CD4-positive, CD25-positive, alpha-beta regulatory T cell (primary cell): ENCODE results near the gene MYLK2. TPM values are rescaled to one million over a fixed set of nuclear protein-coding genes. Genes with fewer than 3 reads are reported as not detected.

Experiments used
- ATAC-seq, 2 donors: fragments of 150-1000 bp; cut with Tn5 transposase; one replicate each; pipeline ENCODE4 v1.10.0; 2021; ENCODE audit warnings: low read depth in 2 of 2, moderate number of reproducible peaks in 2 of 2, moderate library complexity in 1 of 2
- DNase-seq, 3 donors: peaks; one replicate each; pipeline versions ENCODE4 v3.0.0 to v3.0.0-alpha.2; 2012 to 2022; ENCODE audit warnings: mixed read lengths in 1 of 3
- H3K27ac ChIP-seq: one replicate; pipeline ENCODE4 v1.7.0; 2013; ENCODE audit warnings: mild to moderate bottlenecking, low read length; ENCODE audit not compliant: insufficient read depth, poor library complexity, severe bottlenecking
- H3K27me3 ChIP-seq: one replicate; pipeline ENCODE4 v1.7.0; 2013; ENCODE audit warnings: low read length; ENCODE audit not compliant: control insufficient read depth, insufficient read depth
- H3K36me3 ChIP-seq: one replicate; pipeline ENCODE4 v1.7.0; 2013; ENCODE audit warnings: mild to moderate bottlenecking, low read length, moderate library complexity; ENCODE audit not compliant: control insufficient read depth, insufficient read depth
- H3K4me1 ChIP-seq: 2 replicates; pipeline ENCODE4 v1.7.0; 2013; ENCODE audit warnings: mild to moderate bottlenecking, low read length; ENCODE audit not compliant: insufficient read depth, control insufficient read depth, poor library complexity, severe bottlenecking
- H3K4me3 ChIP-seq: one replicate; pipeline ENCODE4 v1.7.0; 2013; ENCODE audit warnings: low read depth, mild to moderate bottlenecking, low read length, moderate library complexity
- H3K9me3 ChIP-seq, 2 experiments: 1 replicate in 1 of 2; 2 replicates in 1 of 2; pipeline ENCODE4 v1.7.0; 2013; ENCODE audit warnings: low read length in 2 of 2, mild to moderate bottlenecking in 1 of 2, moderate library complexity in 1 of 2; ENCODE audit not compliant: control insufficient read depth in 2 of 2
- H3K27ac Mint-ChIP-seq, 3 donors: one replicate each; pipeline ENCODE4 v1.8.0; 2020 to 2022; ENCODE audit warnings: mild to moderate bottlenecking in 3 of 3, mixed read lengths in 3 of 3, moderate library complexity in 2 of 3
- H3K27me3 Mint-ChIP-seq: one replicate; pipeline ENCODE4 v1.8.0; 2022; ENCODE audit warnings: mild to moderate bottlenecking, mixed read lengths
- H3K36me3 Mint-ChIP-seq: one replicate; pipeline ENCODE4 v1.8.0; 2020; ENCODE audit warnings: mixed read lengths
- H3K4me1 Mint-ChIP-seq, 4 donors: one replicate each; pipeline ENCODE4 v1.8.0; 2020 to 2022; ENCODE audit warnings: mixed read lengths in 4 of 4, mild to moderate bottlenecking in 1 of 4
- H3K4me3 Mint-ChIP-seq, 4 donors: one replicate each; pipeline ENCODE4 v1.8.0; 2020 to 2022; ENCODE audit warnings: mild to moderate bottlenecking in 4 of 4, mixed read lengths in 4 of 4, moderate library complexity in 3 of 4
- H3K9me3 Mint-ChIP-seq, 7 donors: one replicate each; pipeline ENCODE4 v1.8.0; 2020 to 2022; ENCODE audit warnings: mixed read lengths in 7 of 7, mild to moderate bottlenecking in 3 of 7, moderate library complexity in 2 of 7
- polyA plus RNA-seq, 4 donors: library from polyadenylated mRNA; unstranded; fragments of 300-500 nt; fragmentation: Illumina TruSeq; gene quantifications; one replicate each; pipeline ENCODE4 v1.2.3, GENCODE V29; 2021
- total RNA-seq: library from RNA; stranded (reverse); gene quantifications from one replicate; pipeline ENCODE4 v1.2.3, GENCODE V29; 2022

The MYLK2 gene
- total and polyA plus RNA-seq, 5 donors from 2014 or later, result not detected

DNA sequence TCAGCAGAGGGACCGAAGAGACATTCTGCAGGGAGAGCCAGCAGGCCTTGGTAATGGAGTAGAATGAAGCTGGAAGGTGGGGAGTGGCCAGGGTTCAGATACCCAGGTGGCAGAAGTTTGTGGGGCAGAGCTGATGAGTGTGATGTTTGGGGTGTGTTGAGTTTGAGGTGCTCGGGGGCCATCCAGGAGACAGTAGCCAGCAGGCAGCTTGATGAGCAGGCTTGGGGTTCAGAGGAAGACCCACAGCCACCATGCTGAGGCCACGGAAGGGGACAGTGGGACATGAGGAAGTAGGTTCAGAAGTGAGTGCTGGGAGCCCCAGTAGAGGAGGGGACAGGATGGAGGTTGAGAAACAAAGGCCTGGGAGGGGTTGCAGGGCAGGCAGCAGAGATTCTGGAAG lies 37.4 kb downstream of the MYLK2 start:
- Histone ChIP-seq H3K9me3 (no peaks in the 10 kb centered on the region), H3K4me1 (peaks cover 13% of the 10 kb centered on the region), H3K27me3 (peaks cover 21% of the 10 kb centered on the region), H3K4me3 (no peak overlapping the region), H3K27ac (no peak overlapping the region), H3K36me3 (no peaks in the 10 kb centered on the region)
- Mint-ChIP-seq H3K4me1 (peaks cover 0 to 8% (median 0%) of the 10 kb centered on the region in 4 donors), H3K27me3 (peaks cover 34% of the 10 kb centered on the region), H3K36me3 (no peaks in the 10 kb centered on the region), H3K4me3 (no peak overlapping the region), H3K9me3 (peaks cover 0 to 2% (median 0%) of the 10 kb centered on the region in 7 donors), H3K27ac (no peak overlapping the region)
- no peak for ATAC-seq
- no peak for DNase-seq

GRCh38 chr20:31857861-31858759 lies 39.0 kb downstream of the MYLK2 start:
- H3K9me3 ChIP-seq, result no peaks in the 10 kb centered on the region
- peaks cover 13% of the 10 kb centered on the region for H3K4me1 ChIP-seq
- ATAC-seq (no peak), DNase-seq (peak in 1 of 3 donors; percentile 26)
- peaks cover 0 to 19% (median 2%) of the 10 kb centered on the region in 4 donors for H3K4me1 Mint-ChIP-seq
- peaks cover 38% of the 10 kb centered on the region for H3K27me3 Mint-ChIP-seq
- H3K36me3 Mint-ChIP-seq, result no peaks in the 10 kb centered on the region
- H3K9me3 Mint-ChIP-seq, result peaks cover 0 to 2% (median 0%) of the 10 kb centered on the region in 7 donors
- H3K4me3 Mint-ChIP-seq, result peak overlapping the region in 1 of 4 donors; percentile 33
- H3K27ac Mint-ChIP-seq, result peak overlapping the region in 1 of 3 donors; percentile 46
- no peak overlapping the region for H3K4me3 ChIP-seq
- H3K36me3 ChIP-seq, result no peaks in the 10 kb centered on the region
- H3K27ac ChIP-seq, result no peak overlapping the region
- H3K27me3 ChIP-seq, result peaks cover 21% of the 10 kb centered on the region

GRCh38 chr20:31858760-31859083 lies 39.6 kb downstream of the MYLK2 start:
- Histone ChIP-seq H3K27ac (no peak overlapping the region), H3K9me3 (no peaks in the 10 kb centered on the region), H3K36me3 (no peaks in the 10 kb centered on the region), H3K27me3 (peaks cover 21% of the 10 kb centered on the region), H3K4me1 (peaks cover 13% of the 10 kb centered on the region), H3K4me3 (no peak overlapping the region)
- Mint-ChIP-seq H3K9me3 (peaks cover 0 to 2% (median 0%) of the 10 kb centered on the region in 7 donors), H3K4me1 (peaks cover 0 to 20% (median 2%) of the 10 kb centered on the region in 4 donors), H3K4me3 (no peak overlapping the region), H3K27me3 (peaks cover 35% of the 10 kb centered on the region), H3K36me3 (no peaks in the 10 kb centered on the region), H3K27ac (peak overlapping the region in 1 of 3 donors; percentile 46)
- DNase-seq, result no peak
- ATAC-seq, result no peak

- no peak overlapping the region for H3K4me3 ChIP-seq
- DNase-seq, result no peak
- Mint-ChIP-seq H3K4me3 (peak overlapping the region in 1 of 4 donors; percentile 57), H3K27ac (no peak overlapping the region), H3K4me1 (peaks cover 0 to 20% (median 2%) of the 10 kb centered on the region in 4 donors), H3K27me3 (peaks cover 35% of the 10 kb centered on the region), H3K9me3 (peaks cover 0 to 2% (median 0%) of the 10 kb centered on the region in 7 donors), H3K36me3 (no peaks in the 10 kb centered on the region)
- peaks cover 13% of the 10 kb centered on the region for H3K4me1 ChIP-seq
- no peaks in the 10 kb centered on the region for H3K9me3 ChIP-seq
- ATAC-seq, result no peak
- H3K36me3 ChIP-seq, result no peaks in the 10 kb centered on the region
- no peak overlapping the region for H3K27ac ChIP-seq
- H3K27me3 ChIP-seq, result peaks cover 16% of the 10 kb centered on the region
These were observed 40.3 kb downstream of the MYLK2 start for GRCh38 chr20:31859266-31859997.

DNA sequence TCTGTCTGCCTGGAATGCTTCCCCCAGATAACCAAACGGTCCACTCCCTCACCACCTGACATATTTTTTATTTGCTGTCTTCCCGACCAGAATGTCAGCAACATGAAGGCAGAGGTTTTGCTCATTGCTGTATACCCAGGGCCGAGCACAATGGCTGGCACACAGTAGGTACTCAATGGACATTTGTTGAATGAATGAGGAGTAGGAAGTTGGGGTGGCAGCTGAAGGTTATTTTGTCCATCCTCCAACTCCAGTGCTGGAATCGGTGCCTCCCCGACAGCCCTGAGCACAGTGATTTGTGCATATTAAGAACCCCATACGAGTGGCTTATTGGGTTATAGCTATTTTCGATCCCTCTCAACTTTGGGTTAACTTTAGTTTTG lies 40.8 kb downstream of the MYLK2 start:
- Histone ChIP-seq H3K27ac (no peak overlapping the region), H3K4me1 (peaks cover 13% of the 10 kb centered on the region), H3K36me3 (no peaks in the 10 kb centered on the region), H3K27me3 (peaks cover 14% of the 10 kb centered on the region), H3K4me3 (no peak overlapping the region), H3K9me3 (no peaks in the 10 kb centered on the region)
- Mint-ChIP-seq H3K9me3 (peaks cover 0 to 2% (median 0%) of the 10 kb centered on the region in 7 donors), H3K27me3 (peaks cover 35% of the 10 kb centered on the region), H3K4me3 (peak overlapping the region in 2 of 4 donors; percentile 19 to 57), H3K36me3 (no peaks in the 10 kb centered on the region), H3K27ac (no peak overlapping the region), H3K4me1 (peaks cover 0 to 20% (median 2%) of the 10 kb centered on the region in 4 donors)
- ATAC-seq (no peak), DNase-seq (no peak)

DNA sequence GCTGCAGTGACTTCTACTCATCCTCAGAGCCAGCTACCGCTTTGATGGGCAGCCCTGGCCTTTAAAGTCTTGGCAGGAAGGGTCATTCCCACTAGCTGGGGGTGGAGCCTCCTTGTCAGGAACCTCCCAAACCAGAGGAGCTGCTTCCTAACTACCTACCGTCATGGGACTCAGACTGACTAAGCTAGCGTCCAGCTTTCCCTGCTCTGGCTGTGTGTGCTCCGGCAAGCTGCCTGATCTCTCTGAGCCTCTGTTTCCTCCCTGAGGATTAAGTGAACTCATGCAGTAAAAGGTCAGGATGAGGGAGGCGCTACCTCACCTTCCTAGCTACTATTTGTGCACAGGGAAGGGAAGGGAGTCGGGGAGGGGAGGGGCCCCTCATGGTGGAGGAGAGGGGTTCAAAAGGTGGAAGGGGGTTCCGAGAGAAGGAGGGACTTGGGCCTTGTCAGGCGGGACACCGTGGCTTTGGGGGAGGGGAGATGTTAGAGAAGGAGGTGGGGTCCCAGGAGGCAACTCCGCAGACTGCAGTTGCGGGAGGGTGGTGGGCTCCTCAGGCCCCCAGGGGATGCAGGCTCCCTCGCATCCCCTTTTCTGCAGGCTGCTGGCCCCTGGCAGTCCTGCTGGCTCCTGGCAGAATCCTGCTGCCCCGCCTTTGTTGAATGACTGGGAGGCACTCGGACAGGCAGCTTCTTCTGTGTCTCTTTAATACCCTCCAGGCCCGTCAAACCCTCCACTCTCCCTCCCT lies 41.4 kb downstream of the MYLK2 start:
- ATAC-seq (no peak), DNase-seq (no peak)
- Mint-ChIP-seq H3K9me3 (peaks cover 0 to 2% (median 0%) of the 10 kb centered on the region in 7 donors), H3K4me1 (peaks cover 0 to 20% (median 2%) of the 10 kb centered on the region in 4 donors), H3K27ac (no peak overlapping the region), H3K4me3 (peak overlapping the region; percentile 19 to 52 (median 32)), H3K36me3 (no peaks in the 10 kb centered on the region), H3K27me3 (peaks cover 35% of the 10 kb centered on the region)
- Histone ChIP-seq H3K27ac (no peak overlapping the region), H3K4me1 (peaks cover 13% of the 10 kb centered on the region), H3K4me3 (no peak overlapping the region), H3K27me3 (peaks cover 11% of the 10 kb centered on the region), H3K36me3 (no peaks in the 10 kb centered on the region), H3K9me3 (no peaks in the 10 kb centered on the region)

- H3K9me3 ChIP-seq, result no peaks in the 10 kb centered on the region
- Mint-ChIP-seq H3K27me3 (peaks cover 35% of the 10 kb centered on the region), H3K4me3 (peak overlapping the region in 1 of 4 donors; percentile 28), H3K36me3 (no peaks in the 10 kb centered on the region), H3K4me1 (peaks cover 0 to 20% (median 2%) of the 10 kb centered on the region in 4 donors), H3K9me3 (peaks cover 0 to 2% (median 0%) of the 10 kb centered on the region in 7 donors), H3K27ac (no peak overlapping the region)
- no peak overlapping the region for H3K27ac ChIP-seq
- DNase-seq, result no peak
- H3K36me3 ChIP-seq, result no peaks in the 10 kb centered on the region
- H3K4me1 ChIP-seq, result peaks cover 13% of the 10 kb centered on the region
- no peak overlapping the region for H3K4me3 ChIP-seq
- peaks cover 10% of the 10 kb centered on the region for H3K27me3 ChIP-seq
- peak in 1 of 2 donors; percentile 9 for ATAC-seq
These were observed 41.9 kb downstream of the MYLK2 start for GRCh38 chr20:31861135-31861384.
